Mesenteric fat pad (tissue), 1 donor: ENCODE data around the gene FER1L5. TPM values are rescaled to one million over a fixed set of nuclear protein-coding genes. Genes with fewer than 3 reads are reported as not detected.

Source experiments
- DNase-seq: peaks from one replicate; pipeline ENCODE4 v3.0.0-alpha.2; 2020; ENCODE audit warnings: low spot score
- total RNA-seq: library from RNA; stranded (reverse); fragmentation: NEBNext Ultra II Directional; extraction: Animal tissue kit (Norgen Biotek cat#: 25700); gene quantifications from one replicate; pipeline ENCODE4 v1.2.1, GENCODE V29; 2021
- donor health status: DM: yes; HTN: yes; CAD: no.

The FER1L5 gene
- total RNA-seq, 1 donor from 2014 or later, result 0.06 TPM

DNA sequence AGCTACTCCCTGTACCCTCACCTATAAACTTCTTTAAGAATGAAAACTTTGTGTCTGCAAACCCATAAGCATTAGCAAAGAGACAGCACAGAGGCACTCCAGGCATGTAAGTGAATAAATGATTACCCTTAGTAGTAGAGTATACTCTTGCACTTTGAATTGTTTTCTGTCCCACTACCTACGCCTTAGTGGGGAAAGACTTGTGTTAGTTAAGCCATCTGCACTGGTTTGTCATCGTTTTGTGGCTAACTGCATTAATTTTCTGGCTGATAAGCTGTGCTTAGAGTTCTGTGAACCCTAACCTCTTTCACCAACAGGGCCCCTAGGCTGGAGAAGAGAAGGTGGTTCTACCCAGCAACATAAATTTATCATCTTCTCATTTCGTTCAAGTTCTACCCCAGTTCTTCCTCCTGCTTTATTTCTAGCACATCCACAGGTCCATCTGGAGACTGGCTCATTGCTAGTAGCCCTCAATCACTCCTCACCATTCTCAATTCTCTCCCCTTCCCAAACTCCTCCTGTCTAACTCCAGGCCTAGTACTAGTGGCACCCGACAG lies 96.6 kb downstream of the FER1L5 start:
- no peak for DNase-seq

DNA sequence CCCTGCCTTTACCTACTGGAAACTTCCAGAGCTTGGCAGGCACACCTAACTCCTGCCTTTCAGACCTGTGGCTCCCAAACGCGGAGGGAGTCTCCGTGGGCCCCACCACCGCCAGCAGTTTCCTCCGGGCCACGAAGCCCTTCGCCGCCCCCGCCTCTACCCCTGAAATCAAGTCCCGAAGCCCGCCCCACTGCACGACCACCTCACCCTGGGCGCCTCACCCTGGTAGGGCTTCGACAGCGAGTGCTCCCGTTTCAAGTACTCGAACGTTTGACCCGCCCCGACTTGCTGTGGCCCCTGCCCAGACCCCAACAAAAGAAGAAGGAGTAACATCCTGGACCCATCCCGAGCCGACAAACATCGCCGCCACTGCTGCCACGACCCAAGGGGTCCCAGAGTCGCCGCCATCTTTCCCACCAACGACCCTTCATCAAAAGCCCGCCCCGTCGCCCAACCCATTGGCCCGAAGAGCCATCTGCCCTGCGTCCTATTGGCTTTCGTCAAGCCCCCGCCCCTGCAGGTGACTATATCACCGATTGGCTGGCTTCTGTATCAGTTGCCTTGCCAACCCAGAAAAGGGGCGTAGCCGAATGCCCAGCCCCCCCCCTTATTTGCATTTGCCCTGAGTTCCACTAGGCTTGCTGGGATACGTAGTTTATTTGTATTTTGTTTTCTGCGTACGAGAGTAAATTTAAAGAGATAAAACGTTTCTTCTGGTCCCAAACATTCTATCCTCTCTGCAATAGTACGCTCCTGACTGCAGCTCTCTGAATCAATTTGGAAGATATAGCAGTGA lies 97.3 kb downstream of the FER1L5 start, which contains the start of gene LMAN2L:
LMAN2L (minus strand) TSS at position 432 of the 796 bp plus-strand sequence; CDS start at position 408, 24 bp downstream.
- DNase-seq, result peak; percentile 97

DNA sequence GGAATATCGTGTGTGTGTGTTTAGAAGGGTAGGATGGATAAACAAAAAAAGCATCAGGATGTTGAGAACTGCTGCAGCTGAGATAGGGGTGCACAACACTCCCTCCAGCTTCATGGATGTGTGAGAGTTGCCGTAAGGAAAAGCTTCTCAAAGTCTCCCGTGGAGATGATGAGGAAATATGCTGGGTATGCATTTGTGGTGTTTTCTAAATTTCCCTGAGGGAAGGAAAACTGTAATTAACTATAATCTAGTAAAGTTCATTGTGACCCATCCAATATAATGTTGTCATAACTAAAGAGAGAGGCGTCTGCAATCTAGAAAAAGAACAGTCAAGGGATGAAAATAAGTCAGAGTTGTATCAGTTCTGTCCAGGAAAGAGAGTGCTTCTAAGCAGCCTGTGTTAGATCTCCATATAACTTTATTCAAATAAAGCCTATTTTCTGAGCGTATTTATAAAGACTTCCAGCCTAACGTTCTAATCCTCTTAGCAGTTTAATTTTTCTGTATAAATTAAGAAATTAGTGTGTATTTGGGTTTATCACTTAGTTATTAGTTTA lies 104.6 kb downstream of the FER1L5 start:
- no peak for DNase-seq

DNA sequence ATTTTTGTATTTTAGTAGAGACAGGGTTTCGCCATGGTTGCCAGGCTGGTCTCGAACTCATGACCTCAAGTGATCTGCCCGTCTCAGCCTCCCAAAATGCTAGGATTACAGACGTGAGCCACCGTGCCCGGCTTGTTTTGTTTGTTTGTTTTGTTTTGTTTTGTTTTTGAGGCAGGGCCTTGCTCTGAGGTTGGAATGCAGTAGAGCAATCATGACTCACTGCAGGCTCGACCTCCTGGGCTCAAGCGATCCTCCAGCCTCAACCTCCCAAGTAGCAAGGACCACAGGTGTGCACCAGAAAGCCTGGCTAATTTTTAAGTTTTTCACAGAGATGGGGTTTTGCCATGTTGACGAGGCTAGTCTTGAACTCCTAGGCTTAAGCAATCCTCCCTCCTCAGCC lies 109.2 kb downstream of the FER1L5 start:
- no peak for DNase-seq

DNA sequence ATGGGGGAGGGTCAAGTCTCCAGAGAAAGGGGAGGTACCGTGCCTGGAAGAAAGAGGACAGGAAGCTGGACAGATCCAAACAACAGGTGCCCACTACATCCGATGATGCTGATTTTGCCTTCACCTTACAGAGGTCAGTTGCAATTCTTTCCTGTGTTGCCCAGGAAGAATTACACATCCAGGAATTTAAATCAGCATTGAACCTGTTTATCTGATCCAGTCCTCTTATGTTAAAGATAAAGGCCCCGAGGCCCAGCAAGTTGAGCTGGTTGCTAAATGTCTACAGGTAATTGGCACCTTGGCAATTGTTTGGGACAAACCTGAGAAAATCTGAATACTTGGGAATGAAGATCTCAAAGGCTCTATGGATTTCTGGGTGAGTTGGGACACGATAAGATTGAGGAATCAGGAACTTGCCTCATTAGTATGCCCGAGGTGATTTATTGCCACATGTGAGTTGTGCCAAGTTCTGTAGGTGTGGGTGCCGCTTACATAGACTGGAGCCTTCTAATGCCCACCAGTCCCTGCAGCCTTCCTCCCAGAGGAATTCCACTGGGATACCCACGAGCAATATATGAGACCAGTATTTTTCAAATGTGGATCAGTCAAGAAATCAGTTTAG lies 111.2 kb downstream of the FER1L5 start:
- no peak for DNase-seq

DNA sequence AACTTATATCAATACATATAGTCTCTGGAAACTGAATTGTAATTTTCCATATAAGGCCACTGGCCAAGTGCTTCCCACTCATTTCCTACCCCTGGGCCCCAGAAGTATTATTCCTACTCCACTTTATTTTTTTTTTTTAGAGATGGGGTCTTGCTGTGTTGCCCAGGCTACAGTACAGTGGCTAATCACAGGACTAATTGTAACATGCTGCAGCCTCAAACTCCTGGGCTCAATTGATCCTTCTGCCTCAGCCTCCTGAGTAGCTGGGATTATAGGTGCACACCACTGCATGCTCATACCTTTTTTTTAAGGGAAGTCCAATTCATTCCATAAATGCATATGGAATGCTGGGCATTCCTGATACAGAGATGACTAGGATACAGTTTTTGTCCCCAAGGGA lies 111.8 kb downstream of the FER1L5 start:
- no peak for DNase-seq

Other genes with a start within 250 kb of the FER1L5 start
- not detected for gene NEURL3, start 137.4 kb upstream of the FER1L5 start, total RNA-seq
- gene ARID5A, start 106.0 kb upstream of the FER1L5 start, total RNA-seq, result 50.9 TPM
- gene KANSL3, start 4.5 kb upstream of the FER1L5 start, total RNA-seq, result 37.6 TPM
- gene LMAN2L, start 97.3 kb downstream of the FER1L5 start, total RNA-seq, result 10.2 TPM
- gene CNNM4, start 118.1 kb downstream of the FER1L5 start, total RNA-seq, result 3.7 TPM
- gene CNNM3, start 173.5 kb downstream of the FER1L5 start, total RNA-seq, result 9.0 TPM
- 2.8 TPM for gene ANKRD23, start 201.3 kb downstream of the FER1L5 start, total RNA-seq
- 10.4 TPM for gene ANKRD39, start 215.3 kb downstream of the FER1L5 start, total RNA-seq
- 25.9 TPM for gene SEMA4C, start 227.3 kb downstream of the FER1L5 start, total RNA-seq